GM19043 (cell line): ENCODE measurements around the gene PRKCZ.

Experiments used
- ATAC-seq: cut with Tn5 transposase; IDR thresholded peaks from one replicate; pipeline ENCODE4 v1.9.1; 2021; ENCODE audit warnings: low read depth; ENCODE audit not compliant: unreplicated experiment

The PRKCZ gene

DNA sequence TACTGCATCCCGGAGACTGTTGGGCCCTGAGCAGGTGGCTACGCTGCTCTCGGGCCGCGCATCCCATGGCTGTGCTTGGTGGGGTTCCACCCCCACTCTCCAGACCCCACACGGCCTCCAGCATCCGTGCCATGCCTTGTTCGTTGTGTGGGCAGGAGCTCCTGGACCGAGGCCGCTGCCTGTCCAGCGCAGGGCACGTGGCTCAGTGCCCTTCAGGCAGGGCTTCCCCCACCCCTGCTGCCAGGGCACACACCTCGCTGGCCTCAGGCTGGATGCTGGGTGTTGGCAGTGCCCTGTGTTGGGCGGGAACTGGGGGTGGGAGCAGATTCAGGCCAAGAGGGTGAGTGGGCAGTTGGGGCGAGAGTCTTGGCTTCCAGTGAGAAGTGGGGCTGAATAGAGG, 9.9 kb downstream of the PRKCZ start:
- no peak for ATAC-seq

DNA sequence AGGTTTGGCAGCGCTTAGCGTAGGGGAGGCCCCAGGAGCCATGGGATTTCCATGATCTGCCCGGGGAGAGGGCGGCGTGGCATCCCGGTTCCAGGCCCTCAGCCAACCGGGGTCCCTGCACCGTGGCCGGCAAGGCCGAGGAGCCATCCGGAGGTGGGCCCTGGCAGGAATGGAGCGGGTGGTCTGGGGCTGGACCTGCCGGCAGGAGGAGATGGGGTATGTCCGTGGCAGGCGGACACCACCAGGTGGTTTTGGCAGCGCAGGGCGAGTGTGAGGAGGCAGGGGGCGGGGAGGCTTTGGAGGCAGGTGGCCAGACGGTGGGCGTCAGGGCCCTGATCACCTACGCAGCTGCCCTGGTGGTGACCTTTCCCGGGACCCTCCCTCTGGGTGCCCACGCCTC, 10.3 kb downstream of the PRKCZ start:
- ATAC-seq: no peak

- no peak for ATAC-seq
Measured at GRCh38 chr1:2061065-2061778, 11.0 kb downstream of the PRKCZ start.

DNA sequence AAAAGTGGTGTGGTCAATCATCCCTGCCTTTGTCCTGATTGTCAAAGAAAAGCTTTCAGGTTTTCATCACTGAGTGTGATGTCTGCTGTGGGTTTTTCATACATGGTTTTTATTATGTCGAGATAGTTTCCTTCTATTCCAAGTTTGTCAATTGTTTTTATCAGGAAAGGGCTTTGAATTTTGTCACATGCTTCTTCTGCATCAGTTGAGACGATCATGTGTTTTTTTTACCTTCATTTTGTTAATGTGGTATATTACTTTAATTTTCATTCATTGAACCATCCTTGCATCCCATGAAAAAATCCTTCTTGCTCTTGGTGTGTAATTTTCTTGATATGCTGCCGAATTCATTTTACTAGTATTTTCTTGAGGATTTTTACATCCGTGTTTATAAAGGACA, 15.5 kb downstream of the PRKCZ start:
- no peak for ATAC-seq

DNA sequence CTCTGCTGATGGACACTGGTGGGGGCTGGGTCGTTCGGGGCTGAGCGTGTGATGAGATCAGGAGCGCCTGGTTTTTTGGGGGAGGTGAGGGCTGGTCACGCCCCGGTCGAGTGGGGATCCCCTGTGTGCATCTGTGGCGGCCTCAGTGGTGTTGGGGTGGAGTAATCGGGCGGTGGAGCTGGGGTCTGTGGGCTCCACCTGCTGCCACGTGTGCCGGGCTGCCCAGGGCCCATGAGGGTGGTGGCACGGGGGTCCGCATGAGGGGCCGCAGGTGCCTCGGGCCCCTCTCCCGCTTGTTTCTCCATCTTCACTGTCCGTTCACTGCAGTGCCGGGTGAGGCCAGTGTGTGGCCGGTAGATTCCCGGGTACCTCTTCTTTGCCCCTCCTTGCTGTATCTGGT, 17.2 kb downstream of the PRKCZ start:
- no peak for ATAC-seq

DNA sequence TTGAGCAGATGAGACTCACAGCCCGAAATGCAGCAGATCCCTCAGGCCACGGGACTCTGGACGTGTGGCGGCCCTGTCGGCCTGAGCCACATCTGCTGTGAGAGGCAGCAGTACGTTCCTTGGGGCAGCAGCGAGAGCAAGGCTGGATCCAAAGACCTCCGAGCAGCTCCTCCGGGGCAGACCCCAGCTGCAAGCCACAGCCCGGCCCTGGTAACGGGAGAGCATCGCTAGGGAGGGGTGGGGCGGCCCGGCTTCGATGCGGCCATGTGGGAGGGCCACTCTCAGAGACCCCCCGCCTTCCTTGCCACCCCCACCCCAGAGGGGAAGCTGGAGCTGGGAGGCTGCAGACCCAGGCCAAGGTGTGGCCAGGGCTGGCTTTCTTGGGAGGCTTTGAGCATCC, 17.8 kb downstream of the PRKCZ start:
- ATAC-seq: no peak

- no peak for ATAC-seq
Measured at GRCh38 chr1:2068951-2069350, 18.7 kb downstream of the PRKCZ start.

DNA sequence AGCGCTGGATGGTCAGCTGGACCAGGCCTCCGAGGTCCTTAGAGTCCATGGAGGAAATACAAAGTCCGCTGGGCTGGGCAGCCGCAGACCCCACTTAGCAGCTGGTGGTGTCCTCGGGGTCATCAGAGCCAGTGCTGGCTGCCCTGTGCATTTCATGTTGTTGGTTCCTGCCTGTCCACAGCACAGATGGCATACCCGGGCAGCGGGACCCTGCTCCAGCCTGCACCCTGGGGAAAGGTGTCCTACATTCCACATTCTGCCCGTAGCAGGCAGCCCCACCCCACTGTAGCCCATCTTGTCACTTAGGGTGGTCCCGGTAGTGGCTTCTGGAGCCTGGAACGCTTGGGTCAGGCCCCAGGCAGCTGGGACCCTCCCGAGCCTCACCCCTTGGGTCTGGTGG, 19.8 kb downstream of the PRKCZ start:
- ATAC-seq: no peak

- no peak for ATAC-seq
Measured at GRCh38 chr1:2070800-2071530, 20.8 kb downstream of the PRKCZ start.

DNA sequence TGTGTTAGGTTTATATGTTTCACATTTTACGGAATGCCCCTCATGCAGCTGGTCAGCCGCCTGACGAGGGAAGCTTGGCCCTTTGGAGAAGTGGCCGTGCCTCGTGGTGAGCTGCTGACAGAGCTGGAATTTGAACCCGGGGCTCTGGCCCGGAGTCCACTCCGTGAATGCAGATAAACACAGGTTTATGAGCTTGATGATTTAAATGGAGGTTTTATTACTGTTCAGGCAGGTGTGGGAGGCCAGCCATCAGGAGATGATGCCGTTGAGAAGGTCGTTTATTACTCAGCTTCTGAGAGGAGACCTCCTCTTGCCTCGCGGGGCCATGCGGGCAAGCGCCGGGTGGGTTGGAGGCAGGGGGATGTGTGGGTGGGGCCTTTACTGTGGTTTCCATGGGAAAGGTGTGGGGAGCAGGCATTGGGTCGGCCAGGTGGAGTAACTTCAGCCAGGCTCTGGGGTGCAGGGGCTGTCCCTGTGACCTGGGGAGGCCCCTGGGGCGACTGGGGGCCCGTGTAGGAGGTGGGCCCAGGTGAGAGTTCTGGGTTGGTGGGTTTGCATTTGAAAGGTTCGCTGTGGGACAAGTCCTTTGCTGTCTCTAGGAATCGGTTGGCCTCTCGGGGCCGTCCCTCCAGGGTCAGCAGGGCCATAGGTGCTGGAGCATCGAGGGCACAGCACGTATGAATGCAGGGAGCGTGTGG, 22.0 kb downstream of the PRKCZ start:
- no peak for ATAC-seq

- ATAC-seq: no peak
Measured at GRCh38 chr1:2072891-2073290, 22.7 kb downstream of the PRKCZ start.

DNA sequence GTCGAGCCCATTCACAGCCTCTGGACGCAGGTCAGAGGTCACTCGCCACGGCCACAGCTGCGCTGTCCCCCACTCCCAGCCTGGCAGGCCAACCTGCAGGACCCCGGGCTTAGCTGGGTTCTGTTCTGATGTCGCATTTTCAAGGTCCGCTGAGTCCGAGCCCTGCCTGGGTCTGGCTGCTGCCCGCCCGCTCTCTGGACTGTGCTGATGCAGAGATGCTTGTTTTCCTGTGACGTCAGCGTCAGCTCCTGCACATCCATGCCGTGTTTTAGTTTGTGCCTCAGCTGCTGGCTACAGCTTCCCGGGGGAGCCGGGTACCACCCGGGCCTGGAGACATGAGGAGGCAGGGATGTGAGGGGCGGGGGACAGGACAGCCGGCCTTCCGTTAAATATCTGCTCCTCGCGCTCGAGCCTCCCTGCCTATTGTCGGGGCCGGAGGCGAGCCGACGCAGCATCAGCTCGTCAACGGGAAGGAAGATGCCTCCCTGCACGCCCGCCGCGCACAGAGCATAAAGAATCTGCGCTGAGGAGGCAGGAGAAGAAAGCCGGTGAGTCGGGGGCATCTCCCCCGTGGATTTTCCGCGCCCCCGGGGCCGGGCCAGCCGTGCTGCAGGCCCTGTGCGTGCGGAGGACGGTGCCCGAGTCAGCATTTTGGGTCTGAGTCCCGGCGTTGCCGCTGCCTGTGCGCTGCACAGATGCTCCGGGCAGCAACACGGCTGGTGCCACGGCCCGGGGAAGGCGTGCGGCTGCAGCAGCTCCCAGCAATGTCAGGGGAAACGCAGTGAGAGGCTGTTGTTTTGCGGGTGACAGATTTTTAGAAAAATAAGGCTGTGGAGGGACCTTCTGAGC, 23.4 kb downstream of the PRKCZ start:
- ATAC-seq: no peak

GRCh38 chr1:2074396-2074795, 24.2 kb downstream of the PRKCZ start:
- no peak for ATAC-seq

DNA sequence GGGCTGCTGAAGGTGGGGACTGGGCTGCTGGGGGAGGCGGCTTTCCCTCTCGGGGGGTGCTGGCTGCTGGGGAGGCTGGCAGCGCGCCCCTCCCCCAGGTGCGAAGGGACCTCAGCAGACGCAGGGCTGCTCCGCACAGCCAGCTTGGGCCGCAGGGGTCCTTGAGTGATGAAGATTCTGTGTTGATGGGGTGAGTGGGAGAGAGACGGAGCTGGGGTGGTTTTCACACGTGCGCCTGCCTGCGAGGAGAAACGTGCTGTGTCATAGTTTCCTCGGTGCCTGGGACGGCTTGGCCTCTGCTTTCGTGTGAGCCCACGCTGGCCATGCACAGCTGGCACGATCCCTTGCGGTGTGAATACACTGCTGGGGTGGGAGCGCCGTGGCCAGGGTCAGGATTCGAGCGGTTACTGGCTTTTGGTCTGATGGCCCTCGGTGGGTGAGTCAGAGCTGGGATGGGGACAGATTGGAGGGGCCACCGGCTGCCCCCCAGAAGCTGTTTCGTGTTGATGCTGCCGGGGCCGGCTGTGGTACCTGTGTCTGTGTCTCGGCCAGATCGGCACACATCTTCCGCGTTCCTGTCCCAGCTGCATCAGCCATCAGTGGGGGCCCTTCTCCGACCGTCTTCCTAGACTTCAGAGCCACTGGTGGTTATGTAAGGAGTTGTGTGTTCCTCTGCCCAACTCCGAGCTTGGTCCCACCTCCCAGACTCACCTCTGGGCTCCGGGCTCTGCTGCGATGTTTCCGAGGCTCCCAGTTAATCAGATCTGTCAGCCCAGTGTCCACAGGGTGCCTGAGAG, 24.9 kb downstream of the PRKCZ start:
- no peak for ATAC-seq

DNA sequence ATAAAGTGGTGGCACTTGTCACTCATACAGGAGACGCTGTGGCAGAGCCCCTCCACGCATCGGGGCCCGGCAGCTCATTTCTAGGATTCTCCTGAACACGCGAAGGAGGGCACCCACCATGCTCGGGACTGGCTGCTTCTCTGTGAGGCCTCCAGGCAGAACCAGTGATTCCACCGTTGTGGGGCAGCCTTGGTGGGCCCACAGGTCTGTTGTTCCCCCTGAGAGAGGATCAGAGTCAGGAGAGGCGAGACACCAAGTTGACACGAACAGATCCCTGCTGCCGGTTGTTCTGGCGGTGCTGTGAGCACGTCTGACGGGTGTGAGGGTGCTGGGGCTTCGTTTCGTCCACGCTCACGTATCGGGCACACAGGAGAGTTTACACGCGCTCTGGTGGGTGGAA, 26.6 kb downstream of the PRKCZ start:
- ATAC-seq: no peak

DNA sequence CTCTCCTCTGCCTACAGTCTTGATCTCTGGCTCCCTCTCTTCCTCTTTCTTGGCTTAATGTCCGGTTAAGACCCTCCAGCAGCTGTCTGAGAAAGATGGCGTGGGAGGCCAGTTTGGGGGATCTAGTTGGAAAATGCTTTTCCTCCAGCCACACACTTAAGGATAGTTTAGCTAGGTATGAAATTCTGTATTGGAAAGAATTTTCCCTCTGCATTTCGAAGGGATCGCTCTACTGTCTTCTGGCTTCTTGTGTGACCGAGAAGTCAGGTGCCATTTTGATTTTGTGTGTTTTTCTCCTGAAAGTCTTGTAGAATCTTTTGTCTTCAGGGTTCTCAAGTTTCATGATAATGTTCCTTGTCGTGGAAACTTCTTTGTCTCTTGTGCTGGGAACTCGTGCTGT, 28.0 kb downstream of the PRKCZ start:
- ATAC-seq: no peak

DNA sequence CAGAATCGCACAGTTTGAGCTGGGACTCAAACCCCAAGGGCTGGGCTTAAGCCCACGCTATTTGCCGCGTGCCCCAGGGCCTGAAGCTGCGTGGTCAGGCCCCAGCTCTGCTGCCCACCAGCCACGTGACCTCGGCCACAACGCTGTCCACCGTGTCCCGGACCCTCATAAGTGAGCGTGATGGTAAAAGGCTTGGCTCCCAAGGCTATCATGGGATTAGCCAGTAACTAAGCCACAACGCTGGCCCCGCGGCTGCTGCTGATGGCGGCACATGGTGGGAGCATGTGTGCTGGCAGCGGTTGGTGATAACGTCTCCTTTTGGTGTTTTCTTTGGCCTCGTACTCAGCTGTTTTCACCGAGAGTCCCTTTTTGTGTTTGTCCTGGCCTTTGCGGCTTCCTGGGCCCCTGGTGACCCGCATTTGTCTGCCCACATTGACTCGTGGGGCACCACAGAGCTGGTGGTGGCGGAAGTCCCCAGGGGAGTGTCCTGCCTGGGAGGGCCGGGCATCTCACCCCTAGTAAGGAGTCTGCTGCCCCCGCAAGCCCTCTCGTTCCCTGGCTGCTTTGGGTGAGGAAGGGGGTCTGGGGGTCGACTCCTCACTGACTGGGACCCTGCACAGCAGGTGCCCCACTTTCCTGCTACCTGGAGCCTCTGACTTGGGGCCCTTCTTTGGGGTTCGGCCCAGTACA, 29.3 kb downstream of the PRKCZ start:
- no peak for ATAC-seq

DNA sequence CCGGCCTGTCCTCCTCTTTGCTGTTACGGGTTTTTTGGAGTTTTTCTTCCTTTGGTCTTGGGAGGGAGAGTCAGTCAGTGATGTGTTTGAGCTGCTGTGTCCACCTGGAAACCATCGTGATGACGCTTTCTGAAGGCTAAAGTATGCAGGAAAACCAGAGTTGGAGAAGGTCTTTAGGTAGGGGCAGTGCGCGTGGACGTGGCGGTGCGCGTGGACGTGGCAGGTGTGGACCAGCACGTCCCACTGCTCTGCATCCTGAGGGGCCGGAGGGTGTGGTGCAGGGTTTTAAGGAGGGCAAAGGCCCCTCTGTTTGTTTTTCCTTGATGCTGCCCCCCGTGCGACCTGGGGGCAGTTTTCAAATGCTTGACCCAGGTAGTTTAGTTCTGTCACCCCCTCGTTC, 29.9 kb downstream of the PRKCZ start:
- ATAC-seq: no peak

- no peak for ATAC-seq
Measured at GRCh38 chr1:2080884-2081283, 30.7 kb downstream of the PRKCZ start.
